Activated naive CD4-positive, alpha-beta T cell treated with anti-CD3 and anti-CD28 coated beads, Interleukin-2, amount 50 U/mL, for 16 hours (primary cell): ENCODE results near the gene ASAP2.
"Not testable (repeated sequence)": the region's sequence is repeated elsewhere in the genome, so short reads cannot be mapped to it uniquely, and the experiment has no call there.

ENCODE experiments used
- DNase-seq: peaks from one replicate; pipeline ENCODE4 v3.0.0-alpha.2; 2020

ASAP2 gene

DNA sequence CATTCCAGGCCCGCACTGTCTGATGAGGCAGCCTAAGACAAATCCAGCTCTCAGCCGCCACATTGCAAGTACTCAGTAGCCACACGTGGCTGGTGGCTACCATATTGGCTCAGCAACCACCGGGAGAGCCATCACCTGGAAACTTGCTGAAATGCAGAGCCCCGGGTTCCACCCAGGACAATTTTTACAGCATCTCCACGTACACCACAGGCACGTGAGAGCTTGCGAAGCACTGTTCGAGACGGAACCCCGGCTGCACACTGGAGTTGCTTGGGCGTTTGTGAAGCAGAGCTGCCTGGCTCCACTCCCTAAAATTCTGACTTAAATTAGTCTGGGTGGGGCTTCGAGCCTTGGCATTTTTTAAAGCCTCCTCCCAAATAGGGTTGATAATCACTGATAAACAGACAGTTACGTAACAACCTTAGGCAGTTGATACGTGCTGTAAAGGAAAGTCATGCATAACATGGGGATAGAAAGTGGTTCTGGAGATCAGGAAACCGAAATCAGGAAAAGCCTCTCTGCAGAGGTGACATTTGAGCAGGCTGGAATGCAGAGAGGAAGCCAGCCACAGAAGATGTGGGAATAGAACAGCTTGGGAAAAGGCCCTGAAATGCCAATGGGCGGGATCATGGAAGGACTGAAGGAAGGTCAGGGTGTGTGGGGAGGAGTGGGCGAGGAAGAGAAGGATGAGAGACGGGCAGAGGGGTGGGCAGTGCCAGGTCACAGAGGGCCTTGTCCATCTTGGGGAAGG, 6.2 kb downstream of the ASAP2 start:
- DNase-seq: no peak

DNA sequence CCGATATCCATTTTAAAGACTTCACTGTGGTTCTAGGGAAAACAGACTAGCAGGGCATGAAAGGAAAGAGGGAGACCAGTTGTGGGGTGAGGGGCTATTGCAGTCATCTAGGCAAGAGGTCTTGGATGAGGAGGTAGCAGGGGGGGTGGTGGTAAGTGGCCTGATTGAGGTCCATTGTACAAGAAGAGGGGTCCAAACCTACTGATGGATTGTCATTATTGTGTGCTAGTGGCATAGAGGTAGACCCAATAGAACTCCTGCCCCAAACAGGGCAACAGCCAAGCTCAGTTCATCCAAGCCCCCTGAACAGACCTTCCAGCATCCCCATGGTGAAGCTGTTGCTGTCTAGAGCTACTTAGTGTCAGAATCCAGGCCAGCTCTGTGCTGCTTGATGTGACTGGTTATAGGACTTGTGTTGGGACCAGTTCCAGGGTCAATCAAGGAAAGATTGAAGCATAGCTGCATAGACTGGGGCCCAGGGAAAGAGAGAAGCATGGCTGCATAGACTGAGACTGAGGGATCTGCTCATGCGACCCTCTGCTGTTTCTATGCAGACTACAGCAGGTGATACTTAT, 7.0 kb downstream of the ASAP2 start:
- DNase-seq: no peak

DNA sequence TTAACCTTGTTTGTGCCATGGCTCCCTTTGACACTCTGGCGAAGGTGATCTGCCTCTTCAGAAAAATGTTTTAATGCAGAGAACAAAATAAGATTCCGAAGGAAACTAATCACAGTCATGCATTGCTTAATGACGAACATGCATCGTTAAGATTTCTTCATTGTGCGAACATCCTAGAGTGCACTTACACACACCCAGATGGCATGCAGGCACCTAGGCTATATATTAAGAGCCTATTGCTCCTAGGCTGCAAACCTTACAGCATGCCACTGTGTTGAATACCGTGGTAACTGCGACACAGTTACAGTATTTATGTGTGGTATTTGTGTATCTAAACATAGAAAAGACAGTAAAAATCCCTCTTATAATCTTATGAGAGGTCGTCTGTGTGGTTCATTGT, 8.3 kb downstream of the ASAP2 start:
- no peak for DNase-seq

DNA sequence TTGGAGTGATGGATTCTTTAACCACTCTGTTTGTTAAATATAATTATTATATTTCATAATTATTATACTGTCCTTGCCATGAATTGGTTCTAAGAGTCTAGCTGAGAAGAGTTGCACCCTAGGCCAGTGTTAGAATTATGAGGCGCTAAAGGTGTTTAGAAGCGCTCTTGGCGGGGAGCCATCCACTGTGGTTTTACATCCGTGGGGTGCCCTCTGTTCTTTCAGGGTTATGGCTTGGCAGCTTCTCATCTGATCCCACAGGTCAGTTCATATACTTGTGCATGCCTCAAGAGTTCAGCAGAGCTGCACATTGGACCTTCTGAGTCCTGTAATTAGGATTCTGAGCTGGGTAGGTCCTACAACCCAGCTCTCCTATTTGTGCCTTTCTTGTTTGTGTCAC, 9.1 kb downstream of the ASAP2 start:
- no peak for DNase-seq

DNA sequence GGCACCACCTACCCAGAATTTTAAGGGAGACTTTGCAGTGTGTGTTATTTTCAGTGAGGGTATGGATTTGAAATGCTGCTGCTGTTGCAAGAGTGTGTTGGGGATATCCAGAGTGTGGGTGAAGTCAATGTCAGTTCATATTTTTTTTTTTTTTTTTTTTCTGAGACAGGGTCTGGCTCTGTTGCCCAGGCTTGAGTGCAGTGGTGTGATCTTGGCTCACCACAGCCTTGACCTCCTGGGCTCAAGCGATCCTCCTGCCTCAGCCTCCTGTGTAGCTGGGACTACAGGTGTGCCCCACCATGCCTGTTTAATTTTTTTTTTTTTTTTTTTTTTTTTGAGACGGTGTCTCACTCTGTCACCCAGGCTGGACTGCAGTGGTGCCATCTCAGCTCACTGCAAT, 9.5 kb downstream of the ASAP2 start:
- DNase-seq: not testable (repeated sequence)

GRCh38 chr2:9217838-9218770, 11.5 kb downstream of the ASAP2 start:
- DNase-seq: no peak

GRCh38 chr2:9219027-9219445, 12.4 kb downstream of the ASAP2 start:
- no peak for DNase-seq

GRCh38 chr2:9220201-9220600, 13.6 kb downstream of the ASAP2 start:
- DNase-seq: no peak

- DNase-seq: no peak
Observed at GRCh38 chr2:9221223-9221622, 14.6 kb downstream of the ASAP2 start.

DNA sequence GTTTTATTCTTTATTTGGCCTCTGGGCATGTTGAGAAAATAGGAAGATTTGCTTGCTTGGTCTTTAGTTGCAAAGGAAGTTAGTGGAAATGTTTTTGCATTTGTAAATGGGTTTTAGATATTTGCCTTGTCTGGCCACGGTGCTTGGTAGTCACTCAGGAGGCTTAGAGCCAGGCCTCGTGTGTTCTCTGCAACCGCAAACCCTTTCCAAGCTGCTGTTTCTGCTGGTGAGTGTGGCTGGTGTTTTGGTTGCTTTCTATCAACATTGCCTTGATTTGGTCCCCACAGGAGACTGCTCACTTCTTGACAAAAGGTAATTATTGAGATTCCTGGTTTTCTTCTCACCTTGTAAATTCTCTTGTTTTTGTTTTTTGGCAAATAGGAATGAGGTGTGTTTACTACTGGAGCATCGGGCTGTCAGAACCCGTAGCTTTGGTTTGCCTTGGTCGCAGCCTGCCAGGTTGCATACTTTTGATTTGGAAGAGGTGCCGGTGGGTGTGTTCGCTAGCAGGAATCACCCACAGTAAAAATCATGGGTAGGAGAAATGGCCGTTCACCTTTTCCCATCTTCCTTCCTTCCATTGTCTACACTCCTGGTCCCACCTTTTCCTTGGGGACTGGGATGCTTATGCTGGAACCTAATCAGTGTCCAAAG, 15.8 kb downstream of the ASAP2 start:
- no peak for DNase-seq

DNA sequence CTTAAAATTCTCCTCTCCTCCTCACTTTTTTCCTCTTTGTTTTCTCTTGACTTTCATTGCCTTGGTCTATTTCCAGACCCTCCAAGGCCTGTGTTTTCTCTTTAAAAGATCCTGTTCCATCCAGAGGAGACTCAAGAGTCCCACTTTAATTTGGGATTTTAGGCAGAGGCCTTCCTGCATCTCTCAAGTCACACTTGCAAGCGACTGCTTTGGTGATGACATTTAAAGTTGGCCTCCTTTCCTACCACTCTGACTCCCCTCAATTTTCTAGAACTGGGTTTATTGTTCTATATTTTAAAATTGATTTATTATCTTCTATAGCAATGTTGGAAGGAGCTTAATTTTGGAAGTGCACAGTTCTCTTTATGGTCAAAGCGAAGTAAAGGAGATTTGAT, 16.3 kb downstream of the ASAP2 start:
- no peak for DNase-seq

DNA sequence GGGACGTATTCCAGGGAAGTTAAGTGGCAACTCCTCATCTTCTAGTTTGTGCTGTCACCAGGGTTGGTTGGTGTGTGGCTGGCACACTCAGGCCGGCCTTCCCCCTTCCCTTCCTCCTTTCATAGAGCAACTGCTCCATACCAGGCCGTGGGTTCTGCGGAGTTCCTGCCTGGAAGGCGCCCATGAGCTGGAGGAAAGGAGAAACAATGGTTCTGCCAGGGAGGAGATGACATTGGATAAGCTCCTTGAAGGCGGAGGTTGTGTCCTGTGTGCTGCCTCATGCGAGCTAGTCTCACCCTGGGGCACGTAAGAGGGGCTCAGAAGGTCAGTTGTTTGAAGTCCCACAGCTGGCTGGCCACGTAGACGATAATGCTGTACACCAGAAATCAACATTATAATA, 19.2 kb downstream of the ASAP2 start:
- DNase-seq: no peak

- DNase-seq: no peak
Observed at GRCh38 chr2:9226458-9227380, 20.1 kb downstream of the ASAP2 start.

DNA sequence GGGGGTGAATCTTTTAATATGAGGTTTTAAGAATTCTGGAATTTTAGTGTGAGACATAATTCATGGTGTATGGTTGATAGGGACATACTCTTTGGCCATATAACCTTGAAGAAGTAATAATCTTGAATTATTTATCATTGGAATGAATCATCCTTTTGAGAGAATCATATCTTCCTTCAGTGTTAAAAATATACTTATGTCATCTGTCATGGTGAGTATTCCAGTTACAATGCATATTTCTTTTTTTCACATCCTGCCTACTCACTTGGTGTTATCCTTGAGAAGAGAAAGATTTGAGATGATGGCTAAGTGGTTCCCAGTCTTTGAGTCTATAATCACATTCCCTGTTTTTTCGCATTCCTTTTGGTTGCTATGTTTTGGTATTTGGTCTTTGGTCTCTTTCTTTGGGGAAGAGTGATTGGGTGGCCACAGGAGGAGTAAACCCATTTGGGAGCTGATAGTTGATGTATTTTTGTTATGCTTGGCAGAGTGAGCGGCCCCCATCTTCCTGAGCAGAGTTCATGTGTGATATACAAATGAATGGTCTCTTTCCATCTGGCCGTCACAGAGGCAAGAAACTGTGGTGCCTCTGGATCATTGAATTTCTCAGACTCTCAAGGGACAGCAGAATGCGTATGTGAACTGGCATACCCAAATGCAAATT, 21.6 kb downstream of the ASAP2 start:
- DNase-seq: no peak

- no peak for DNase-seq
Observed at GRCh38 chr2:9228781-9229469, 22.3 kb downstream of the ASAP2 start.

DNA sequence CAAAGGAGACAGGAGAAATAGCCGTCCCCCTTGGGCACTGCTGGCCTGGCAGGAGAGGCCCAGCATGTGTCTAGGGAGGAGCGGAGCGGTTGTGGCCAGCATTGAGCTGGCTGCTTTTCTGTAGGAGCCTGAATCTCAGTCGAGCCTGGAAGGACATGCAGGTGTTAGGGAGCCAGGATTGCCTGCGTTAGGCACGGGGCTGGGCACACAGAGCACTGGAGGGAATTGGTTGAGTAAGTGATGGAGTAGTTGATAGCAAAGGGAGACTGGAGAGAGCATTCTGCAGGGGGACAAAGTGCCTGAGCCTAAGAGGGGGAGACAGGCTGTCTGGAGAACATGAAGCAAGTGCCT, 22.8 kb downstream of the ASAP2 start:
- no peak for DNase-seq

GRCh38 chr2:9230051-9230802, 23.6 kb downstream of the ASAP2 start:
- DNase-seq: no peak

- DNase-seq: no peak
Observed at GRCh38 chr2:9230881-9231280, 24.3 kb downstream of the ASAP2 start.

DNA sequence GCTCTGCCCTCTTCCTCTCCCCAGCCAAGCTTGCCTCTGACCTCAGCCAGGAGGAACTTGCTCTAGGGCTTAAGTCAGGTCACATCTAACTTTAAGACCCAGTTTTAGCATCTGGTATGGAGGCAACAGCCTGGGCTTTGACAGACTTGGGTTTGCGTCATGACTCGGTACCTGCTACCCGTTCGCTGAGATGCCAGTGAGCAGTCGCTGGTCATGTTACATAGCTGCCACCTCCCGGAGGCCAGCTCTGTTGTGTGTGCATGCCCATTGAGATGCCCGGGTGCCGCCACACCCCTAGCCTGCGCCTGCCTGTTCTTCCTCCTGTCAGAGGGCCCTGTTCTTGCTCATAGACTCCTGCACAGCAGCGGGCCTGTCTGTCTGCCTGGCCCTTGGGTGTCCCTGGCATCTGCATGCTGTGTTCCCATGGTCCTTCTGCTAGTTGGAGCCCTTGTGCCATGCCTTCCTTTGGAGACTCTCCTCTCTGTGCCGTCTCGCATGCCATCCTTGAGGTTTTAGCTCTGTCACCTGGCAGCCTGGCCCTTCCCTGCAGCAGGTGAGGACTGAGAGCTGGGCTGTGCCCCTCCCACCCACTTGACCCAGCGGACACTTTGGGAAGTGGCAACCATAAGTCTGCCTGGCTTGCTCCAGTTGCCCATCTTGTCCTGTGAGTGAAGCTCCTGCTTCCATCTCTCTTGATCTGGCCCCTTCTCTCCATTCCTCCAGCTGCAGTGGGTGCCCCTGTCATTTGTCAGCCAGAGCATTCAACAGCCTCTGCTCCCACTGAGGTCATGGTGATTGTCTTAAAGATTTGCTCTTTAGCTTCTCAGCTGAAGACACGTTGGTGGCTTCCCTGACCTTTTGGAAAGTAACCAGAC, 24.9 kb downstream of the ASAP2 start:
- no peak for DNase-seq
